CD4-positive, alpha-beta T cell treated with Interleukin-15 for 1 hour (primary cell): Measurements from ENCODE around the gene MLH1.

Source experiments
- DNase-seq: peaks from one replicate; pipeline ENCODE4 v3.0.0-alpha.2; 2020

MLH1 gene

DNA sequence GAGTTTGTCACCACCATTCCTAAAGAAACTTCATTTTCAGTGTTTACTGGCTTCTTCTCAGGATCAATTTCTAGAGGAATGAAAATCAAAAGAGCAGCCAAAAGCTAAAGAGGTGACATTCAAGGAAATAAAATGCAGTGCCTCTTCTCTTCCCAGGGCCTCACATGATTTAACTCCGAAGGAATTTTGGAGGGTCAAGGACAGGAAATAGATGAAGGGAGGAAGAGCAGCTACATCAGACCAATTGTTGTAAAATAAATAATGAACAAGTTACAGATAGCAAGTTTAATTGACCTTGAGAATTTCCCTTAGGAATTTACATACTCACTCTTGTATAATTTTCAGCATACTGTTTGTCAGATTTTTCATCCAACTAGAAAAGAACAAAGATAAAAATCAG, 103.0 kb downstream of the MLH1 start:
- DNase-seq = no peak

DNA sequence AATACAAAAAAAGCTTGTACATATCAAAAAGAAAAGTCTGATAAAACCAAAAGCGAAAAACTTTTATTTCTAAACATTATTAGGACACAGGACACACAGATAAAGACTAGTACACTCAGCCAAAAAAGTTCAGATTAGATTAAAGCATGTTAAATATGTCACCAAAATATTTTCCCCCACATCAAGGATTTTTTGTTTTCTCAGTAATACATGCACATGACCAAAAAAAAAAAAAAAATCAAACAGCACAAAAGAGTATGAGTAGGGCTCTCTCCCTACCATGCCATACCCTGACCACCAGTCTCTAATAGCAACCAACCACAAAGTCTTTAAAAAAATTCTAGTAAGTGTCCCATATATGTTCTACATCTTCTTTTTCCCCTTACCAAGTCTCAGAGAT, 103.7 kb downstream of the MLH1 start:
- DNase-seq = no peak

DNA sequence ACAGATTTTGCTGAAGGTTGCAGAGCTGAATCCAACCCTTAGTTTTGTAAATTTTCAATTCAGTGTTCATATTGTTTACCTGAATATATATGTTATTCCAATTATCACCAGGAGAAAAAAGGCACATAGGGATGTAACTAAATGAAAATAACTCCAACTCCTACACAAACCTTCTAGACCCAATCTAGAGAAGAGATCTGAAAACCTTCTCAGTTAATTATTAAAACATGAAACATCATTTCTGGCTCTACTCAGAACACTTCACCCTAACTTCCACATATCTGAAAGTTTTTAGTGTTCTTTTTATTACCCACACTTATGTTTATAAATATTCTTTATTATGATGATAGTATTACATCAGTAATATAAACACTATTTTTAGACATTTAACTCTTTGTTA, 104.5 kb downstream of the MLH1 start:
- no peak for DNase-seq

DNA sequence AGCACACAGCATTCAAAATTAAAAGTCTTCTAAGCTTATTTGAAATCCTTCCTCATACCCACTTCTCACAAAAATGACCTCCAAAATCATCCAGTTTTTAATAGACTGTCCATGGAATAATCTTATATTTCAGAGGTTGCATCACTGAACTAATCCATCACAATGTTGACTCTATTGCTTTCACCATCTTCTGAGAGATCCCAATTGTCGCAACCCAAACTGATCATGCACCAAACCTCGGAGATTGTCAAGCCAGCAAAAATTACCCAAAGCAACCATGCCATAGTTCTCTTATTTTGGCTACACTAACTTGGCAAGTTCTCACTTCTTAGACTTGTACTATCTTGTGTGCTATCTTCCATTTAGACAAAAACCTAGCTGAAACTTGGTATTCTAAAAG, 105.6 kb downstream of the MLH1 start:
- no peak for DNase-seq

DNA sequence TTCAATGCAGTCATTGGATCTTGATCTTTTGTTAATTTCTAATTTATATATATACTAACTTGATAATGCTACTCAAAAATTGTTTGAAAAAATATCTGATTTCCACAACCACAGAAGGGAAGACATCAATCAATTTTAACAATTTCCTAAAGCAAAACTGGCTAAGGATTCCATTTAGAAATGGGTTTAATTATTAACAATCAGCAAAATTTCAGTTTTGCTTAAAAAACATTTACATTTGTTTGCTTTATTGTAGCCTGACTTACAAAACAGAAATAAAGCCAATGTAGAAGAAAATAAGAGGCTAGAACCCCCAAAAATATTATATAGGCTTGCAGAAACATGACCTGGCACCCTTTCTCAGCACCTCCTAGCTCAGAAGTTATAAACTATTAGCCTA, 106.2 kb downstream of the MLH1 start:
- DNase-seq = no peak

DNA sequence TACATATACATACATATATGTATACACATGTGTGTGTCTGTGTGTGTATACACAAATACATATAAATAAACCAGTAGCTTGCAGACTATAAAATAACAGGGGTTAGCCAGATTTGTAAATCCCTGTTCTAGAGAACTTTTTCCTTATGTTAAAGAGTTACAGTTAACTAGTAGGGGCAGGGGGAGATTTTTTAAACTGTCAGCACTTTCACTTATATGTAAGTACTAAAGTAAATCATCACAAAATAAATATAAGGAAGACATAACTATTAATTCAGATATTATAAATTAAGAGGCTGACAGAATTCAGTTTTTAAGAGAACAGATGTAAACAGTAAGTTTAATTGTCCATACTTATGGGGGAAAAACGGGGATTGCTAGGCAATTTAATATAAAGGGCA, 107.1 kb downstream of the MLH1 start:
- no peak for DNase-seq
